IPS DF 19.7 (cell line): ENCODE measurements around the gene KCNA4.
"Not testable (repeated sequence)": the region's sequence is repeated elsewhere in the genome, so short reads cannot be mapped to it uniquely, and the experiment has no call there.

ENCODE experiments used
- DNase-seq: peaks from one replicate; pipeline ENCODE4 v3.0.0-alpha.2; 2013; ENCODE audit warnings: low read depth, low spot score

Gene KCNA4

GRCh38 chr11:30016588-30017363, at the start of gene KCNA4:
Gene KCNA4 (minus strand): TSS chr11:30017030. CDS start chr11:30012678, 4,352 bp downstream.
- no peak for DNase-seq

DNA sequence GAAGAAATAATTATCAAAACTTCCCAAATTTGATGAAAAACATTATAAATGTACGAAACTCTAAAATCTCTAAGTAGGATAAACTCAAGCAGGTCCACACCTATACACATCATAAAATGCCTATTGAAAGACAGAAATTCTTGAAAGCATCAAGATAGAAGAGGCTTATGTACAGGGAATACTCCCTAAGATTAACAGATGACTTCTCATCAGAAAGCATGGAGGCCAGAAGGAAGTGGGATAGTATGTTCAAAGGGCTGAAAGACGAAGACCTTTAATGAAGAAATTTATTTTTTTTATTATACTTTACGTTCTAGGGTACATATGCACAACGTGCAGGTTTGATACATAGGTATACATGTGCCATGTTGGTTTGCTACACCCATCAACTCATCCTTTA, 45.3 kb upstream of the KCNA4 start:
- DNase-seq, result no peak

GRCh38 chr11:30059172-30059815, 42.5 kb upstream of the KCNA4 start:
- no peak for DNase-seq

DNA sequence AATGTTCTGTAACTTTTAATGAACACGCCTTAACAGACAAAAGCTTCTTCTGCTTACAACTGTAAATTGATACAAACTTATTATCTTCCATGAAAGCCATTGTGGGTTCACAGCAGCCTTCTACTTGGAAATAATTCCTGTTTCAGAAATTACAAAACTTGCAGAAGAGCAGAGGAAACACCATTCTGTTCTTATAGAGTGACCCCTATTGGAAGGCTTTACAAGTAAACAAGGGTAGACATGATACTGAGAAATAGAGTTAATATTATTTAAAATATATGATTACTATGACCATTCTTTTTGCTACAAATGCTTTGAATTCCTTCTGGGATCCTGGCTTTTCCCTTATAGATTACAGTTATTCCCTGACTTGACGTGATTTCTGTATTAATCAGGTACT, 32.4 kb upstream of the KCNA4 start:
- DNase-seq, result no peak

DNA sequence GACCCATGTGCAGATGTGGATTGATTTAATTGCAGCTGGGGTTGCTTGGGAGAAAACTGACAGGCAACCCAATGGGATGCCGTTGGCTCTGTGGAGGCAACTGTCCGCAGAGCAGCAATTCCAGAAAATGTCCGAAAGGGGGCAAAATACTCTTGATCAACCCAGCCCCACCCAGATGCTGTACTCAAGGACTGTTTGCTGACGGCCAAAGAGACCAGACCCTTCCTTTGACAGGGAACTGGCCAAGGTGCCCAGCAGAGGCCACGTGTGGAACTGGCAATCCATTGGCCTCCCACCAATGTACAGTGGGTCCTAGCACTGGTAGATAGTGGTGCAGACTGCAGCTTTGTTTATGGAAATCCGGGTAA, 29.7 kb upstream of the KCNA4 start:
- DNase-seq, result no peak

DNA sequence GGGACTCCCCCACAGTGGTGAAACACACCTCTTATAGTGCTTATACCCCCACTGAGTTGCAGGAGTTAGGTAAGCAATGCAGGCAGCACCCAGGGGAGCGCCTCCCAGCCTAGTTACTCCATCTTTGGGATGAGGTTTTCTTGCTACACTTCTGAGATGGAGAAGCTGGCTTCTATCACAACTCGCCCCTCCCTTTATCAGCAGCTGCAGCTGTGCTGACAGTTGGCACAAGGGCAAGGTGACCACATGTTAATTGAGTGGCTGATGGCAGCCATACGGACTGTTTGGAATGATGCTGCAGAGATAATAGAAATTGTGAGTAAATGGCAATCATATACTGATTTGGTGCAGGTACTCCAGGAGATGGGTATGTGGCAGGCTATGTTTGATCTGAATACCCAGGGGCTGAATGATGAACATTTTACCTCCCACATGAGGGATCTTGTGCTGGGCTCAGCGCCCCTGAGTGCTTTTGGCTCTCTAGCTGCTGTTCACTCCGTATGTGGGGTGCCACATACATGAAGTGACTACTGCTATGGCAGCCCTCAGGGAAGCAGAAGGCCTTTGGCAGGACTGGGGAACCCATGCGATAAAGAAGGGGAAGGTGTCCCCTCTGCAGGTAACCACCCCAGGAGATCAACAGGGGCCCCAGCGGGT, 29.2 kb upstream of the KCNA4 start:
- no peak for DNase-seq

GRCh38 chr11:30045144-30045543, 28.3 kb upstream of the KCNA4 start:
- DNase-seq, result no peak

GRCh38 chr11:30041171-30041570, 24.3 kb upstream of the KCNA4 start:
- DNase-seq, result no peak

DNA sequence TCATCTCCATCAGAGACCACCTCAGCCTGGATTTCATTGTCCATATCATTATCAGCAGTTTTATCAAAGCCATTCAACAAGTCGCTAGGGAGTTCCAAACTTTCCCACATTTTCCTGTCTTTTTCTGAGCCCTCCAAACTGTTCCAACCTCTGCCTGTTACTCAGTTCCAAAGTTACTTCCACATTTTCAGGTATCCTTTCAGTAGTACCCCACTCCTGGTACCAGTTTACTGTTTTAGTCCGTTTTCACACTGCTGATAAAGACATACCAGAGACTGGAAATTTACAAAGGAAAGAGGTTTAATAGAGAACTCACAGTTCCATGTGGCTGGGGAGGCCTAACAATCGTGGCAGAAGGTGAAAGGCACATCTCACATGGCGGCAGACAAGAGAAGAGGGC, 17.9 kb upstream of the KCNA4 start:
- not testable (repeated sequence) for DNase-seq

GRCh38 chr11:30034166-30034565, 17.3 kb upstream of the KCNA4 start:
- DNase-seq, result not testable (repeated sequence)

DNA sequence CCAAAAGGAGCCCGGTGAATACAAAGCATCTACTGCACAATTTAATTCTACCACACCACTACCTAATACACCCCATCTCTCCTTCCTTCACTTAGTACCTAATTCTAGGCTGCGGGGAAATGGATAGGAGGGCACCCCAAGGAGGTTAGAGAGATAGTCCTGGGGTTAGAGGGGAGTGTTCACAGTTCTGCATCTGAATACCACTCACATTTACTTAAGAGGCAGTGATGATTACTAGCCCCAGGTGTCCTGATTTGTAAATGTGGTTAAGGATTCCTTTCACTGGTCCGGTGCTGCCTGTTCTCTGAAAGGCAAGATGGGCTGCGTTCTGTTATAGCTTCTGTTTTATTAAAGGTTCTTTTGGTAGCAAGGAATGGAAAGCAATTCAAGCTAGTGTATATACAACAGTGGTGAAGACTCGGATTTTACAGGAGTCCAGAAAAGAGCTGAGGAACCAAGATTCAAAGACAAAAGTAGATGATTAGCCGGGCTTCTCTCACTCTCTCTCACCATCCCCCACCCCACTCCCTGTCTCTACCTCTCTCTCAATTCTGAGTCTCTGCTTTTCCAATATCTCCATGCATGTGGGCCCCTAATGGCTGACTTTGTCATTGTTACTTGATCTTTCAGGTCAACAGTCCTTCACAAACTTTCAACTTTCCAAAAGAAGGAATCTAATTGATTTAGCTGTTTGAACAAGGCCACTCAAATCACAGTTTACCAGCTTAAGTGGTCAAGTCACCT, 8.7 kb upstream of the KCNA4 start:
- peak; percentile 84 for DNase-seq

- no peak for DNase-seq
These were observed 6.2 kb upstream of the KCNA4 start for GRCh38 chr11:30023074-30023473.

DNA sequence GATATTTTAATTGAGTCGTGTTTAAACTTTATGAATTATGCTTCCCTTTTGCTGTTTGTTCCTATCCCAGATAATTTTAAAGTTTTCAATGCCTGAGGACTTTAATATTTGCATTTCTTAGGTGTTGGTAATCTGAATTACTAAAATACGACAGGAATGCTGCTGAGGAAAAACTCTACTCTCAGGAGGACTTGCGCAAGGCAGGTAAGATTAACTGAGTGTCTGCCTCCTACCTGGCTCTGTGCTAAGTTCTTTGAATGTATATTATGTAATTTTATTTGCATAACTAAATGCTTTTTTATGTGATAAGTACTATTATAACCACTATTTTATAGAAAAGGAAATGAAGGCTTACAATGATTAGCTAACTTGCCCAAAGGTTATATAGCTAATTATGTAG, 2.7 kb upstream of the KCNA4 start:
- no peak for DNase-seq

- DNase-seq, result no peak
These were observed 1.7 kb upstream of the KCNA4 start for GRCh38 chr11:30018495-30018894.

- no peak for DNase-seq
These were observed 640 bp upstream of the KCNA4 start for GRCh38 chr11:30017445-30017895.

DNA sequence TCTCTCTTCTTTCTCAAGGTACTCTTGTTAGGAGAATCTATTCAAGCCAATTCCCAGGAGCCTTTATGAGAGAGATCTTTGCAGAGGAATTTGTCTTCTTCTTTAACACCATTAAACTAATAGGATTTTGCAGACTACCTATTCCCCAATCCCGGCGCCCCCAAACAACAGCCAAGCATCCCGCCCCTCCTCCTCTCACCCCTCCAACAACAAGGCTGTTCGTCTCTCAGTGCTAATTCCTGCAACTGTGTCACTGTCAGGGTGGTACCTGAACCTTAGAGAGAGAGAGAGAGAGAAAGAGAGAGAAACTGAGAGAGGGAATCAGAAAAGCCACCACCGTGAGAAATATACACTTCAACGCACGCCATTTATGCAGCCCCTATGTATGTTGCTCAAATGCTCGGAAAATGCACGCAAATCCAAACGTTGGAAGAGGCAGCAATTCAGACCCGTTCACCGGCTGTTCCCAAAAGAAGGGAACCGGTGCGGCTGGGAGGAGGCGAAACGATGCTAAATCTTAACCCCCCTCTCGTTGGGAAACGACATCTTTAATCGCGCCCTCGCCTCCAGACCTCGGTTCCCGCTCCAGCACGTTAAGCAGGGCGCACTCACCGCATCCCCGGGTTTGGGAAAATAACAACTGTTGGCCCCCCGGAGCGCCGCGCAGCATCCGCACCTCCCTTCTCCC, 961 bp downstream of the KCNA4 start:
- no peak for DNase-seq

DNA sequence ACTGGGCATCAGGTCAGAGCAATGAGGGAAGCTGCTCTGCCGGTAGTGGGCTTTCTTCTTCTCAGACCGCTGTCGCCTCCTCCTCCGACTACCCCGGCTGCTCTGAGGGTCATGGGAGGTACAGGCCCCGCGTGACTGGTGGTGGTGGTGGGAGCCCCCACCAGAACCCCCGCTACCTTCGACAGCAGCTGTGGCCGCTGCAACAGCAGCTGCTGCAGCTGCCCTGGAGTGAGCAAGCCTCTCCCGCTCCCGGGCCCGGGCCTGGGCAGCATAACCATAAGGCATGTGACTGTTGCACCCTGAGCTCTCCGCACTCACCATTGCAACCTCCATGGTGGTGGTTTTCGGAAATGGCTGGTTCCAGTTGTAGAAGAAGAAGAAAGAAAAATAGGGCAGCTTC, 4.5 kb downstream of the KCNA4 start:
- DNase-seq, result no peak

DNA sequence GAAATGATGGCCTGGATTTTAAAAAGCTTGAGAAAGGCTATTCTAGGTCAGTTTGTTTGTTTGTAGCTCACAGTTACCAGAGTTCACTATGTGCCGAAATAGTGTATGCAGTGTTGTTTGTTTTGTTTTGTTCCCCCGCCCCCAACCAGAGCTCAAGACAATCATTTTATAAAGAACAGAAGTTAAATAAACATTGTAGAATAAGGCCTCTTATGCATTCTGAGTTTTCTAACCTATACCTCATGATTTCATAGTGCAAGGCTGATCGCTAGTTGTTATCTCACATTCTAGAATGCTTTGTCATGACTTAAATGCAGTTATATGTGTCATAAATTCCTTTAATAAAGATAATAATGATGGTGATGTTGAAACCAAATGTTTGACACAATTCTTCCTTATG, 7.8 kb downstream of the KCNA4 start:
- no peak for DNase-seq

GRCh38 chr11:30006876-30007275, 10.0 kb downstream of the KCNA4 start:
- no peak for DNase-seq

DNA sequence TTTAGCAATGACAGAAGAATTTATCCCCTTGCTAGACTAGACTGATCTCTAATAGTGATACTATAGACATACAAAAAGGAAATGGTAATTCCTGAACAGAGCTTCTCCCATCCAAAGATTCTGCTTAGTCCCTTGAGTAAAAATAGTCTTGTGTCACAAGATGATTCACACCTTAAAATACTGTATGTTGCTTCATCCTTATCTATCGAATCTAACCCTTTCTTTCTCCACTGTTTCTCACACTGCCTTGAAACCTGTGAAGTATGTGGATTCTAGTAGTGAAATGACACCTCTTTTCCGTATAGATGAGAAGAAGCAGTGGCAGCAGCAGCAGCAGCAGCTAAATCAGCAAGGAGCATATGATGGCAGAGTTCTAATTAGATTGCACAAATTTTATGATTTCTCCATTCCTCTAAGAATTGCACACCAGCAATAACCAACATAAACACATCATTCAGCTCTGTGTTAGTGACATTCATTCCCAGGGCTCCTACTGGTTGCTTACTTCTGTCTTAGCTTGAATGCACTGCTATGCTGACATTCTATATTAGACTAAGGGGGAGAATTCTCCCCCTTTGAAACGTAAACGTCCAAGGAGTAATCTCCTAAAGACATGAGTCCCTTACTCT, 14.6 kb downstream of the KCNA4 start:
- DNase-seq, result no peak
